GM19351 (cell line): ENCODE results near the gene ZNF775.
"Not testable (repeated sequence)": the region's sequence is repeated elsewhere in the genome, so short reads cannot be mapped to it uniquely, and the experiment has no call there.

ENCODE experiments used
- ATAC-seq: cut with Tn5 transposase; IDR thresholded peaks from one replicate; pipeline ENCODE4 v1.9.1; 2021; ENCODE audit warnings: mild to moderate bottlenecking, moderate library complexity; ENCODE audit not compliant: unreplicated experiment

Gene ZNF775

DNA sequence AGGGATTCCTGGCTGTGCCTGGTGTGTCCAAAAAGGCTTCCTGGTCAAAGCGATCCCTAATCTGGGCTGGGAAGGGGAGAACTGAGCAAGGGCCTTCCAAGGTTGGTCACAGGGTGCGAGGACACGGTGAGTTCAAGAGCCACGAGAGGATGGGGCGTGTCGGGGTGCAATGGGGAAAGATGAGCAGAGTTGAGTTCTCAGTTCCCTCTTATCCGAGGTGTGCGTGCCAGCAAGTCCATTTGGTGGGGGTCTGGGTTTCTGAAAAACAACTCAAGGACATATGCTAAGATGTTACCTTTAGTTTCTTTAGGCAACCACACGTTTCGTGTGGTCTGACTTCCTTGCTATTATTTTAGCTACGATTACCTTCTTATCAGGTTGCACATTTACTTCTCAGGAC is 1.3 kb downstream of the ZNF775 start:
- peak; percentile 29 for ATAC-seq

DNA sequence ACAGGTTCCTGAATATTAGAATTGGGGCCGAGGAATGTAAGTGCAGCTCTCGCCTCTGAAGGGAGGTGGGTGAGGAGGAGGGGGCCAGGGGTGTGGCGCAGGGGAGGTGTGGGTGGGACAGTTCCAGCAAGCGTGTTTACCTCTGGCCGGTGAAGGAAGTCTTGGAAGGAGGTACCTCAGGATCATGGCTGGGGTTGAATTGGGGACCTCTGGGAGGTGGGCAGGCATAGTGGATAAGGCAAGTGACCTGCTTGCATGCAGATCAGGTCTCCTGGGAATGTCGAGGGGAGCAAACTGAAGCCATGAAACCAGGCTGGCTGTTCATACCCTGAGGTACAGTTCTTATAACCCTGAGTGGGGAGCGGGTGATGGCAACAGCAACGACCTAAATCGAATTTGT is 2.0 kb downstream of the ZNF775 start:
- ATAC-seq: no peak

DNA sequence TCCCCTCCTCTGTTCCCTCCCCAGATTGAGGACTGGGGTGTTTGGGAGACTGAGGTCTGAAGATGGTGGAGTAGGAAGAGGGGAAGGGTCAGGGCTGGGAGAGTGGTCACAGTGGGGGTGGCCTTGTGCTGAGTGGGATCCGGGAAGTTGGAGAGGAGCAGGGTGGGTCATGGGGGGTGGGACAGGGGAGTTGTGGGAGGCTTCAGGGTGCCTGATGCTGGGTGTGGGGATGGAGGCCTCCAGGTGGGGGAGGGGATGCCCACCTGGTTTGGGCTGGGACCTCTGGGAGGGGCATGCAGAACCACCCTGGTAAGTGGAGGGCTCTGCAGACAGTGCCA is 2.6 kb downstream of the ZNF775 start:
- ATAC-seq: no peak

DNA sequence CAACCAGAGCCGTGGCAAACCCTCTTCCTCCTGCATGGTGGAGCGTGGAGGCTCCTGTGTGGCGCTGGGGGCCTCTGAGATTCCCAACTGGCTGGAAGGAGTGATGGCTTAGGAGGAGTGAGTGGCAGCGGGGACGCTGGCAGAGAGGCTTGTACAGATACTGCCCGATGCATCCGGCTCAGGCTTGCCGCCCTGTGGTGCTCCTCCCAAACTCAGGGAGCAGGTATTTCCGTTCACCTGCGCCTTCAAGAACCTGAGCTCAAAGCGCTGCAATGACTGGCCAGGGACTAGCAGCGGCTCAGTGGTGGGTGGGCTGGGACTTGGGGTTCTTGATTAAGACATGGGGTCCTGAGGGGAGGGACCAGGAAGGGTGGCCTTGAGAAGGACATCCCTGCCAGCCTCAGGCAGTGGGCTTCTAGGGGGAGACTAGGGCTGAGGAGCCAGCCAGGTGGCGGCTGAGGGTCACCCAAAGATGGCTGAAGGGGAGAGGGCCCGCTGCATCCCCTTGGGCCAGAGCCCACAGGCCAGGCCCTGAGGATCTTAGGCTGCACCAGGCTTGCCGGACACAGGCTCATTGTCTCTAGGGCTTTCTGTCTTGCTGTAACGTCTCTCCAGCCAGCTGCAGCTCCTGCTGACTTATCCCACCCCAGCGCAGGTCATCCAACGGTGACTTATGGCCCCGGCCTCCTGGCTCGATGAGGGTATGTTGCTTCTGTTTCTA is 3.2 kb downstream of the ZNF775 start:
- no peak for ATAC-seq

DNA sequence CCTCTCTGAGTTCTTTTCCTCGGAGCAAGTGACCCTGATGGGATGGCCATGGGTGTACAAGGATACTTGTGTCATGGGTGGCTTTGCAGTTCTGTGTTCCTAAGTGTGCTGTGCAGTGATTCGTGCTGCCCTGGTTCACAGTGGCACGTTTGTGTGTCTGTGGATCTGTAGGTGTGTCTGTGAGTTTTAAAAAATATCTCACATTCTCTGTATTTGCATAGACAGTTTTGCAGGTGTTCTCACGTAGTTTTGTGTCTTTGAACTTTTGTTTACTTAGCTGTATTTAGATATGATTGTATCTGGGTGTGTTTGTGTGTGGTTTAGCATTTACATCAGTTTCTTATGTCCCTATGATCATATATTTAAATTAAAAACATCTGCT is 3.7 kb downstream of the ZNF775 start:
- no peak for ATAC-seq

DNA sequence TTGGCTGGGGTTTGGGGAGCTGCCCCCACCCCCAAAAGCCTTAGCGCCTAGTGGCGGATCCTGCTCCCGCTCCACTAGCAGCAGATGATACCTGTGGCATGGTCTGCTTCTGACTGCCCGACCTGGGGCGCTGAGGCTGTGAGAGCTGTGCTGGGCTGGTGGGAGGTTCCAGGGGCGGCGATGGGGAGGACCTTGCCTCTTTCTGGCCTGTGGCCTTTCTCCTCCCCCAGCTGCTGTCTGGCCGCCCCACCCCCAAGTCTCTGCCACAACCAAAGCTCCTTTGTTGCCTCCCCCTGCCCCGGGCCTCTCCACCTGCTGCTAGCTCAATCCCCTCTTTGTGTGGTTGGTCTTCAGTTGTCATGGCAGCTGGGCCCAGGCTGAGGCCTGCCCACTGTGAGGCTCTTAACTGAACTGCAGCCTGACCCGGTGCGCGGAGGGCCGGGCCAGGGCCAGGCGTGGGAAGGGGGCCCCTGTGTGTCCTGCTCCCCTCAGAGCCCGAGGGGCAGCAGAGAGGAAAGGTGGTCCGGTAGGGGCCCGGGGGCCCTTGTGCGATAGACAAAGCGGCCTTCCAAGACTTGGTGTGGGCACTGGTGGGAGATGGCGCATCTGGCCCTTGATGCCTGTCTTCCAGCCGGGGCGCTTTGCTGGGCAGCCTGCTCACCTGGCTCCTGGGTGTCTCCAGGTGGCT is 4.7 kb downstream of the ZNF775 start:
- no peak for ATAC-seq

DNA sequence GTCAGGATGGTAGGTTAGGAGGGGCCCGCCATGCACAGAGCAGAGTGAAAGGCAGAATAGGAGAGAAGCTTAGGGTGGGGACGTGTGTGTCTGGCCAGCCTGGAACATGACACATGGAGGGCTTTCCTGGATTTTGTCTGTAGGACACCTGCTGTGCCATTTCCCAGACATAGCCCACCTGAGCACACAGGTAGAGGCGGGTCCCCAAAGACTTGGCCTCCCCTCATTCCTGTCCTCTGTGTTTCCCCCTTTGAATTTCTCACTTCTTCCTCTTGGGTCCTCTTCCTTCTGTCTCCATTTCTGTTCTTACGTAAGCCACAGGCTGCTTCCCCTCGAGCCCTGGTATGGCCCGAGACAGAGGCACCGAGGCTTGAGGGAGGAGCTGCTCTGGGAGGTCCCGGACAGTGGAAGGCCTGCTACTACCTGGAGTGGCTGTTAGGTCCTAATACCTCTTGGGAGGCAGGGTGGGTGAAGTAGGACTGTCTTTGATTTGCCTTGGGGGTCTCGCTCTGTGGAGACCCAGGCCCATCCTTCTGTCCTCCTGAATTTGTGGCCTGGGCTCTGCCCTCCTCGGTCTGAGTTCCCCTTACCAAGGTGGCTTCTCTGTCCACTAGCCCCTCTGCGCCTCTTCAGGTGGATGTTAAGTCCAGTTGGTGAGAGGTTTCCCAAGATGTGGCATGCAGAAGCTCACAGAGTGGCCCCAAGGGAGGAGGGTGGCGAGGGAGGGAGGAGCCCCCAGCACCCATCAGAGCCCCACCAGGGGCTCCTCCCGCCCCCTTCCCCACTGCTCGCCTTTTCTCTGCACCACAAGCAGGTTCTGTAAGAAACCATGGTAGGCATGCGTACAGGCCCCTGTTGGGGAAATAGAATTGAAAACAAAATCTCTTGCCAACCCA is 5.5 kb downstream of the ZNF775 start:
- no peak for ATAC-seq

DNA sequence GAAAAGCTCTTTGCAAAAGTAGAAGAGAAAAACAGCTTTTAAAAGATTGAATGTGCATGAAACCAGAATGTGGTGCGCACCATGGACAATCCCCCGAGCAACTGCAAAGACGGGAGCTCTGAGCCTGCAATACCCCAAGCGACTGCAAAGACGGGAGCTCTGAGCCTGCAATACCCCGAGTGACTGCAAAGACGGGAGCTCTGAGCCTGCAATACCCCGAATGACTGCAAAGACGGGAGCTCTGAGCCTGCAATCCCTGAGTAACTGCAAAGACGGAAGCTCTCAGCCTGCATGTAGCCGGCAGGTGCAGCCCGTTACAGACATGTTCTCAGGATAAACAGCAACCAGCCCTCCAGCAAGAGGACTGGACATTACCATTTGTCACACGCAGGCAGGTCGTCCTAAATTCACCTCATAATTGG is 6.2 kb downstream of the ZNF775 start:
- ATAC-seq: no peak

DNA sequence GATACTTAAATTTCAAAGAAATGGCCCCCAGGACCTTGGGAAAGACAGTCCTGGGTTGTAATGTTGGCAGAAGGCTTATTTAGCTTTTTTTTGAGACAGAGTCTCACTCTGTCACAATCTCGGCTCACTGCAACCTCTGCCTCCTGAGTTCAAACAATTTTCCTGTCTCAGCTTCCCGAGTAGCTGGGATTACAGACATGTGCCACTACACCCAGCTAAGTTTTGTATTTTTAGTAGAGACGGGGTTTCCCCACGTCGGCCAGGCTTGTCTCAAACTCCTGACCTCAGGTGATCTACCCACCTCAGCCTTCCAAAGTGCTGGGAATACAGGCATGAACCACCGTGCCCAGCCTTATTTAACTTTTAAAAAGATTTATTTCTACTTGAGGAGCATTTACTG is 6.8 kb downstream of the ZNF775 start:
- ATAC-seq: not testable (repeated sequence)

DNA sequence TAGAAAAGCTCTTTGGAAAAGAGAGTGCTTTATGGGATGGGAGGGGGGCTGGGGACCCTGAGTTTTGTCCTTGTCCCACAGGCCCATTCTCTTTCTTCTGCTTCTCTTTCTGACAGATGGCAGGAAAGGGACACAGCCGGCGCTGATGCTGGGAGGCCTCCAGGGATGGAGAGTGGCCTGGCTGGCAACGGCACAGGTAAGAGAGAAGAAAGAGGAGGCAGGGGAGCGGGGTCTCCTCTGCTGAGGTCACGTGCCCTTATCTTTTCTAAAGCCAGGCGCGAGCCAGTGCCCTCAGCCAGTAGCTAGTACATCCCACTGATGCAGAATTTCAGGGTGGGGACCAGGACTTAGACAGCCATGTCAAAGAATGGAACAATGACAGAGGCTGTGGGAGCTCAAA is 9.2 kb downstream of the ZNF775 start:
- ATAC-seq: no peak

DNA sequence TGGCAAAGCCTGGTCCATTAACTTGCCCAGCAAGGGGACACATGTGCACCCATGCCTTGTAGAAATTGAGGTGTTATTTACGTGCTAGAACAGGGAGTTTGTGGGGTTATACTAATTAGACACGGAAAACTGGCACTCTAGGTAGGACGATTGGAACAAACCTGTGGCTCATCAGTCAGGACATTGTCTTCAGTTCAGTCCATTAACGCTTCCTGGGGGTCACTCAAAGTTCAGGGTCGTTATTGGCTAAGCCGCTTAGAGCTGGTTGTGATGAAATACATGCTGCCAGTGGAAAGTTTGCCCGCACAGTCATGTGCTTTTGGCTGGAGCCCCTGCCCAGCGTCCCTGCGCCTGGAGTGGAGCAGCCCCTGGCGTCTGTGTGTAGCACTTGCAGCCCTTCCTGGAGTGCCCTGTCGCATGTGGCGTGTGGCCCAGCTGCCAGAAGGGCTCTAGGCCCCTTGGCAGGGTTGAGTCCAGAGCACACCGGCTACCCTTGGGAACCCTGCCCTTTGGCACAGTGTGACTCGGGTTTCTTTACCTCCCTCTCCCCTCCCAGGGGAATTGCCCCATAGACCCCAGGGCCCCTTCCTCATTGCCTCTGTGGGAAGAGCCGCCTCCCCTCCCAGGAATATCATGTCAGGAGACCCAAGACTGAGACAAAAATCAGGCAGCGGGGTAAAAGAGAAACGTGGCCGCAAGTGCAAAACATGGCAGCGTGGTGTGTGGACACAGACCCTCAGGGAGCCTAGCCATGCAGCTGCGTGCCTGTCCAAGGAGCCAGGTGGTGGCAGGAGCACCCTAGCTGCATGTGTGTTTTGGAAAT is 9.8 kb downstream of the ZNF775 start:
- no peak for ATAC-seq

DNA sequence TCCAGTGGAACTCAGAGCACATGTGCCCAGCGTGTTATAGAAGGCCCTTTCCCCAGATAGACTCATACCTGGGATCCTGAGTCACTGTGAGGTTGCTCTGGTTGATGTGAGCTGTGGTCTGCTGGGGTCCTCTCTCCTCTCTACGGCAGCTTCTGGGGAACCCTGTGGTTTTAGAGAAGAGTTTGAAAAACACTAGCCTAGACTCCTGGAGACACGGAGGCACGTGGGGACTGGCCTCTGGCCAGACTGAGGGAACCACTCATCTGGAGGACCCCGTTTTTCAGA is 10.3 kb downstream of the ZNF775 start:
- no peak for ATAC-seq

DNA sequence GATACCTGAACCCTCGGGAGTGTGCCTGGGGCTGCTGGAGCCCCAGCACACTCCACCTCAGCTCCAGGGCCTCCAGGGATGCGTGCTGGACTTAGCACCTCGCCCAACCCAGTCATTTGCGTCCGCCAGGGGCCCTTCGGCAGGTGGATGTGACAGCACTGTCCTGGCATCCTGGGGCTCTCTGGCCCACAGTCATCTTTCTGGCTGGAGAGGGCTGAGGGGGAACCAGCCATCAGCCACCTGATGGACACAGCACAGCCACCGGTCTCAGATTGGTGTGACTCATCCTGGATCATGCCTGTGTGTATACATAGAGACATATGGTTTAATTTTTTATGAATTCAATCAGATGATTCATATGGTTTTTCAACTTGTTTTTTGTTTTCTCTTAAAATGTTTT is 11.1 kb downstream of the ZNF775 start:
- no peak for ATAC-seq

DNA sequence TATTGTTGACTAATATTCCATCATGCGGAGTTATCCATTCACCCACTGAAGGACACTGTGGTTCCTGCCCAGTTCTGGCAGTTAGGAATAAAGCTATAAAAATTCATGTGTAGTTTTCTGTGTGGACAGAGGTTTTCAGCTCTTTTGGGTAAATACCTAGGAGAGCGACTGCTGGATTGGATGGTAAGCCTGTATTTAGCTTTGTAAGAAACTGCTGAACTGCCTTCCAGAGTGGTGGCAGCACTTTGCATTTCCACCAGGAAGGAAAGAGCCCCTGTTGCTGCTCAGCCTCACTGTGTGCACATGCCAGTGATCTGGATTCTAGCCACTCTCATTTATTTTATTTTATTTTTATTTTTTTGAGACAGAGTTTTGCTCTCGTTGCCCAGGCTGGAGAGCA is 14.2 kb downstream of the ZNF775 start:
- no peak for ATAC-seq

DNA sequence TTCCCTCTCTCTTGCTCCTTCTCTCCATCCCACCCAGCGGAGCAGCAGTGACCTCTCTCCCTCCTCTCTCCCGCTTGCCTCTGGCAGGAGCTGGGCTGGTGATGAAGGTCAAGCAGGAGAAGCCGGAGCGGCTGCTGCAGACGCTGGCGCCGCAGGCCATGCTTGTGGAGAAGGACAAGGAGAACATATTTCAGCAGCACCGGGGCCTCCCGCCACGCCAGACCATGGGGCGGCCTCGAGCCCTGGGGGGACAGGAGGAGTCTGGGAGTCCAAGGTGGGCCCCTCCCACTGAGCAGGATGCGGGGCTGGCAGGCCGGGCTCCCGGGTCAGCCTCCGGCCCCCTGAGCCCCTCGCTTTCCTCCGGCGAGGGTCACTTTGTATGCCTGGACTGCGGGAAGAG is 17.3 kb downstream of the ZNF775 start:
- no peak for ATAC-seq

DNA sequence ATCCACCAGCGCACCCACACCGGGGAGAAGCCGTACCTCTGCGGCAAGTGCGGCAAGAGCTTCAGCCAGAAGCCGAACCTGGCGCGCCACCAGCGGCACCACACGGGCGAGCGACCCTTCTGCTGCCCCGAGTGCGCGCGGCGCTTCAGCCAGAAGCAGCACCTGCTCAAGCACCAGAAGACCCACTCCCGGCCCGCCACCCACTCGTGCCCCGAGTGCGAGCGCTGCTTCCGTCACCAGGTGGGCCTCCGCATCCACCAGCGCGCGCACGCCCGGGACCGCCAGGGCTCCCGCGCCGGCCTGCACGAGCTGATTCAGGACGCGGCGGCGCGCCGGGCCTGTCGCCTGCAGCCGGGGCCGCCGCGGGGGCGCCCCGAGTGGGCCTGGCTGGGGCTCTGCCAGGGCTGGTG is 17.7 kb downstream of the ZNF775 start:
- ATAC-seq: no peak

DNA sequence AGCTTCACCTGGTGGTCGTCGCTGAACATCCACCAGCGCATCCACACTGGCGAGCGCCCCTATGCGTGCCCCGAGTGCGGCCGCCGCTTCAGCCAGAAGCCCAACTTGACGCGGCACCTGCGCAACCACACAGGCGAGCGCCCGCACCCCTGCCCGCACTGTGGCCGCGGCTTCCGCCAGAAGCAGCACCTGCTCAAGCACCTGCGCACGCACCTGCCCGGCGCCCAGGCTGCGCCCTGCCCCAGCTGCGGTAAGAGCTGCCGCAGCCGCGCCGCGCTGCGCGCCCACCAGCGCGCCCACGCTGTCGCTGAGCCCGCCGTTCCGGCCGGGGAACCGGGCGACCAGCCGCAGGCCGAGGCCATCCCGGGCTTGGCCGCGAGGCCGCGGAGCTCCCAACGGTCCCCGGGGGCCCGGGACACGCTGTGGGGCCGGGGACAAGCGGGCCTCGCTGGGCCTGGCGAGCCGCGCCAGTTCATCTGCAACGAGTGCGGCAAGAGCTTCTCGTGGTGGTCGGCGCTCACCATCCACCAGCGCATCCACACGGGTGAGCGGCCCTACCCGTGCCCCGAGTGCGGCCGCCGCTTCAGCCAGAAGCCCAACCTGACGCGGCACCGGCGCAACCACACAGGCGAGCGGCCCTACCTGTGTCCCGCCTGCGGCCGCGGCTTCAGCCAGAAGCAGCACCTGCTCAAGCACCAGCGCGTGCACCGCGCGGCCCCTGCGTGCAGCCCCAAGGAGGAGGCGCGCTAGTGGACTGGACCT is 18.4 kb downstream of the ZNF775 start:
- ATAC-seq: no peak

DNA sequence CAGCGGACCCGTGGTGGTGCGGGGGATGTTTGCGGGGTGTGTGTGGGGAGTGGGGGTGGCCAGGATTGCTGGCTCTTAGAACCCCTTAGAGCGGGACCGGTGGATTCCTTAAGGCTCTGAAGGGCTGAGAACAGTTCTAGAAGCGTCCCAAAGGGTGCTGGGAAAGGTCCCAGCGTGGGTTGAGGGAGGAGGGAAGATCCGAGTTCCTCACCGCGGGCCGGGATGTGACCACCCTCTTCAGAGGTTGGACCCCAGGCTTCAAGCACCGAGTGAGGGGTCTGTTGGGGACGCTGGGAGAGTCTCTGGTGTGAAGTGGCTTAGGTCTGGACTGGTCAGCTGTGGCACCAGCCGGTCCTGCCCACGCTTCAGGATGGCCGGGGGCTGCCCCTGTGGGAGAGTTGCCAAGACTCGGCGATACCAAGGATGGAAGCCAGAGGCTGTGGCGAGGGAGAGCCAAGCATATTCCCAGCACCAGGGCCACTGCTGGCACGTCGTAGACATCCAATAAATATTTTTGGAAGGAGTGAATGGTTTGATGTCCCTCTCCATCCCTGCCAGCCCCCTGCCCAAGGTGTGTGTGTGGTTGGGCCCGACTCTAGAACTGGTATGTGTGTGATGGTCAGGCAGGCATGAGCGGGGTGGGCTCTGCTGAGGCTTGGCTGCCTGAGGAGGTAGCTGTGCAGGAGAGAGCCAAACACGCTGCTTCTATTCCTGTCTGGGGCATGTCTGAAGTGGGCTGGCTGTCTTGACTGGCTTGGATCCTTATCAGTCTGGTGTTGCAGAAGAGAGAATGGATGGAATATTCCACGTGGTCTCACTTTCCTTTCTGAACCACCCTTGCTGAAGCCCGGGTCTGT is 19.2 kb downstream of the ZNF775 start:
- no peak for ATAC-seq

DNA sequence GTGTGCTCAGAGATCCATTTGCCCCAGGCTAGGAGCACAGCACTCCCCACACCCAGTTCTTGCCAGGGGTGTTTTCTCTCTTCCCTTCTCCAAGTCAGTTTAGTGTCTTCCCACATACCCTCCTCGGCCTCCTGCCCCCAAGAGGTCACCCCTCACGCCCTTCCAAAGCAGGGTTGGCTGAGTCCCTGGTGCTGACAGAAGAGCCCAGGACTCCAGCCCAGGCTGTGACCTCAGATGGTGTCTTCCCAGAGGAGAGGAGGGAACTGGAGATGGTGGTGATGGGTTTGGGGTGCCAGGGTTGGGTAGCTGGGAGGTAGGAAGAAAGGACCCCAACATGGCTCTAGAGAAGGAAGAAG is 19.8 kb downstream of the ZNF775 start:
- no peak for ATAC-seq
